CD4-positive, alpha-beta T cell (primary cell): ENCODE data around the gene DCLRE1C. TPM values are rescaled to one million over a fixed set of nuclear protein-coding genes. Genes with fewer than 3 reads are reported as not detected.
A peak's percentile ranks its signal among the peaks of the same experiment; 100 is the strongest.

ENCODE experiments used
- ATAC-seq: fragments of 200-7000 bp; cut with Tn5 transposase; one replicate; pipeline ENCODE4 v1.10.0; 2022; ENCODE audit warnings: mild to moderate bottlenecking; ENCODE audit not compliant: poor library complexity
- CTCF ChIA-PET: fragments of 350-600 bp; sonication (Branson Sonifier 250); formaldehyde crosslinking; loops from one replicate; lab custom pipeline; 2021; ENCODE audit warnings: antibody characterized with exemption, inconsistent platforms; lab: Charles Lee
- POLR2A ChIA-PET: fragments of 350-600 bp; sonication (Branson Sonifier 250); formaldehyde crosslinking; loops from one replicate; lab custom pipeline; 2021; ENCODE audit warnings: antibody characterized with exemption, inconsistent platforms; lab: Charles Lee
- DNase-seq, 14 experiments: peaks; one replicate each; pipeline ENCODE4 v3.0.0-alpha.2; 2013 to 2020; ENCODE audit warnings: mixed read lengths in 2 of 14
- H3K27ac ChIP-seq, 2 donors: one replicate each; pipeline versions ENCODE4 v1.5.1 to v1.7.0; 2013; ENCODE audit warnings: low read length in 2 of 2, low read depth in 1 of 2, mild to moderate bottlenecking in 1 of 2
- H3K27me3 ChIP-seq, 2 experiments: 1 replicate in 1 of 2; 2 replicates in 1 of 2; pipeline versions ENCODE4 v1.6.1 to v1.7.0; 2013; ENCODE audit warnings: low read length in 2 of 2, control low read depth in 1 of 2, mild to moderate bottlenecking in 1 of 2, moderate library complexity in 1 of 2; ENCODE audit not compliant: insufficient read depth in 2 of 2, control insufficient read depth in 1 of 2
- H3K36me3 ChIP-seq: one replicate; pipeline ENCODE4 v1.6.1; 2013; ENCODE audit warnings: low read length, control low read depth; ENCODE audit not compliant: insufficient read depth
- H3K4me1 ChIP-seq: one replicate; pipeline ENCODE4 v1.6.1; 2013; ENCODE audit warnings: low read length, control low read depth; ENCODE audit not compliant: insufficient read depth
- H3K4me3 ChIP-seq: one replicate; pipeline ENCODE4 v1.5.1; 2013; ENCODE audit warnings: mild to moderate bottlenecking, low read length, moderate library complexity
- H3K9me3 ChIP-seq, 2 experiments: 1 replicate in 1 of 2; 2 replicates in 1 of 2; pipeline versions ENCODE4 v1.6.1 to v1.7.0; 2013; ENCODE audit warnings: low read length in 2 of 2, mild to moderate bottlenecking in 2 of 2, control low read depth in 1 of 2, moderate library complexity in 1 of 2; ENCODE audit not compliant: control insufficient read depth in 1 of 2, insufficient read depth in 1 of 2
- H3K27ac Mint-ChIP-seq: one replicate; pipeline ENCODE4 v1.8.0; 2020; ENCODE audit warnings: mixed read lengths
- H3K27me3 Mint-ChIP-seq: one replicate; pipeline ENCODE4 v1.8.0; 2021; ENCODE audit warnings: mixed read lengths
- H3K36me3 Mint-ChIP-seq: one replicate; pipeline ENCODE4 v1.8.0; 2021; ENCODE audit warnings: low read depth, mixed read lengths
- H3K4me1 Mint-ChIP-seq: one replicate; pipeline ENCODE4 v1.8.0; 2021; ENCODE audit warnings: low read depth, mixed read lengths
- H3K4me3 Mint-ChIP-seq: one replicate; pipeline ENCODE4 v1.8.0; 2020; ENCODE audit warnings: mild to moderate bottlenecking, mixed read lengths
- H3K9me3 Mint-ChIP-seq: one replicate; pipeline ENCODE4 v1.8.0; 2020; ENCODE audit warnings: mixed read lengths
- CTCF ChIP-seq: fragments of 200-600 bp; IDR thresholded peaks from one replicate; pipeline ENCODE4 v1.8.0; 2022; ENCODE audit warnings: antibody characterized with exemption, mild to moderate bottlenecking
- intact Hi-C, 2 experiments: fragments of 100-400 bp; cut with DNase I in 1 of 2; cut with micrococcal nuclease in 1 of 2; formaldehyde crosslinking; loops; one replicate each; pipeline versions ENCODE4 v1.15.1 to v1.9.0; 2023 to 2025; cut with DNase I, micrococcal nuclease
- total RNA-seq, 174 experiments: library from RNA in 2 of 174; stranded (reverse) in 2 of 174; gene quantifications; one replicate each; pipeline ENCODE4 v1.2.3 and lab custom pipeline; 2021 to 2026

Gene DCLRE1C
- total RNA-seq, 2 experiments from 2014 or later = 11.0 to 15.4 TPM

- ATAC-seq (no peak), DNase-seq (no peak)
- TF ChIP-seq CTCF = no peak
- Mint-ChIP-seq H3K9me3 (no peaks in the 10 kb centered on the region), H3K27ac (peak overlapping the region; percentile 90), H3K4me1 (peaks cover 65% of the 10 kb centered on the region), H3K27me3 (no peaks in the 10 kb centered on the region), H3K4me3 (peak overlapping the region; percentile 91), H3K36me3 (peaks cover 8% of the 10 kb centered on the region)
- Histone ChIP-seq H3K9me3 (no peaks in the 10 kb centered on the region), H3K27ac (peak overlapping the region in 1 of 2 donors; percentile 91), H3K4me1 (peaks cover 61% of the 10 kb centered on the region), H3K4me3 (peak overlapping the region; percentile 86), H3K36me3 (no peaks in the 10 kb centered on the region), H3K27me3 (no peaks in the 10 kb centered on the region)
- ChIA-PET CTCF (no interaction called here), POLR2A (interaction anchor here (0.8 to 2.4 kb wide), 7 partner anchors 7 to 770 kb away, joined by 4 to 16 read pairs (median 5); partner anchors contain the start of genes CDNF, HSPA14, MSANTD7 and SUV39H2)
- intact Hi-C loops = loop anchor here (2.0 to 5.0 kb wide), 6 partner anchors 50 to 1368 kb away; partner anchors contain the start of genes CDNF (in 1 of the 2), HSPA14 (in 1 of the 2), MSANTD7 (in 1 of the 2) and NMT2 (in 1 of the 2)
Observed at GRCh38 chr10:14954934-14955333, 1.0 kb upstream of the DCLRE1C start.

- Histone ChIP-seq H3K36me3 (peaks cover 12% of the 10 kb centered on the region), H3K27me3 (no peaks in the 10 kb centered on the region), H3K4me1 (peaks cover 55% of the 10 kb centered on the region), H3K4me3 (peak overlapping the region; percentile 86), H3K27ac (peak overlapping the region; percentile 82 to 91), H3K9me3 (no peaks in the 10 kb centered on the region)
- Mint-ChIP-seq H3K36me3 (peaks cover 16% of the 10 kb centered on the region), H3K4me3 (peak overlapping the region; percentile 91), H3K27ac (peak overlapping the region; percentile 90), H3K4me1 (peaks cover 63% of the 10 kb centered on the region), H3K9me3 (no peaks in the 10 kb centered on the region), H3K27me3 (no peaks in the 10 kb centered on the region)
- DNase-seq = peak in 1 of 14 experiments; percentile 6
- POLR2A ChIA-PET = interaction anchor here (1.0 to 2.4 kb wide), 10 partner anchors 8 to 410 kb away, joined by 3 to 16 read pairs (median 6); partner anchors contain the start of genes CDNF, HSPA14, MSANTD7 and SUV39H2
- no peak for TF ChIP-seq CTCF
- intact Hi-C loops = loop anchor here in 1 of 2 experiments (5.0 kb wide), 2 partner anchors 76 to 116 kb away; partner anchors contain the start of genes CDNF, HSPA14, MSANTD7 and SUV39H2
- ATAC-seq = peak; percentile 44
- CTCF ChIA-PET = interaction anchor here (1.2 to 1.6 kb wide), 3 partner anchors 18 to 115 kb away, joined by 3 to 5 read pairs (median 4); partner anchors contain the start of genes HSPA14 and MSANTD7
Observed at GRCh38 chr10:14953424-14954000, 384 bp downstream of the DCLRE1C start.

DNA sequence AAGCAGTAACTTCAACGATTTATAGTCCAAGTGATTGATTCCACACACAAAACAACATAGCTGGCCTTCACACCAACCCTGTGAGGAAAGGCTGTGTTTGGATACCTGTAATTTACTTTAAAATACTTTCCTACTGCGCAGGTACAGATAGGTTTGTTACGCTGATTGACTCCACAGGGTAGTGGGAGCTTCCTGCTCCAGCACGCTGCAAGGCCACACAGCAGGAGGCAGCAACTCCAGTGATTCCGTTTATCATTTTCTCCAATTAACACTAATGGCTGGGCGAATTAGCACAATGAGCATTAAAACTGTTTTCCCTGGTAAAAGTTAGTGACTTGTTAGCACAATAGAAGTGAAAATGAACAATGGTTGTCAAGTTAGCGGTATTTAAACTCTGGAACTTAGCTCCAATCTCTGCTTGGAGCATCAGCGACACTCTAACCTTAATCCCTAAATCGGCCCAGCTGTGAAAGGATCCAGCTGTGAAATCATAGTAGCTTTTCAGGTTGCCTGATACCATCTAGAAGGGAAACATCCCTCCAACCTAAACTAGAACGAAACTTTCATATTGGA is 959 bp downstream of the DCLRE1C start:
- Histone ChIP-seq H3K4me1 (peaks cover 55% of the 10 kb centered on the region), H3K4me3 (peak overlapping the region; percentile 86), H3K9me3 (no peaks in the 10 kb centered on the region), H3K27me3 (no peaks in the 10 kb centered on the region), H3K27ac (peak overlapping the region; percentile 82 to 91), H3K36me3 (peaks cover 18% of the 10 kb centered on the region)
- no peak for TF ChIP-seq CTCF
- ChIA-PET CTCF (interaction anchor here (0.8 to 1.6 kb wide), 4 partner anchors 19 to 154 kb away, joined by 3 to 5 read pairs (median 4); partner anchors contain the start of genes HSPA14 and MSANTD7), POLR2A (interaction anchor here (1.0 to 2.4 kb wide), 7 partner anchors 9 to 131 kb away, joined by 4 to 16 read pairs (median 9); partner anchors contain the start of genes CDNF, HSPA14, MSANTD7 and SUV39H2)
- Mint-ChIP-seq H3K27me3 (no peaks in the 10 kb centered on the region), H3K4me1 (peaks cover 63% of the 10 kb centered on the region), H3K36me3 (peaks cover 22% of the 10 kb centered on the region), H3K27ac (peak overlapping the region; percentile 90), H3K9me3 (no peaks in the 10 kb centered on the region), H3K4me3 (peak overlapping the region; percentile 91)
- DNase-seq = no peak
- ATAC-seq = no peak
- intact Hi-C loops = loop anchor here in 1 of 2 experiments (5.0 kb wide), 2 partner anchors 76 to 116 kb away; partner anchors contain the start of genes CDNF, HSPA14, MSANTD7 and SUV39H2
